Measurements from ENCODE around the gene MED4. TPM values are rescaled to one million over a fixed set of nuclear protein-coding genes. Genes with fewer than 3 reads are reported as not detected.
A peak's percentile ranks its signal among the peaks of the same experiment; 100 is the strongest.

MED4 gene
- total RNA-seq, 3 donors from 2014 or later: 42.0 to 47.6 (median 43.6) TPM

GRCh38 chr13:48131533-48131932 is 36.6 kb upstream of the MED4 start:
- Histone ChIP-seq H3K4me3 (no peak overlapping the region), H3K36me3 (ENCODE audit: low read depth) (no peaks in the 10 kb centered on the region), H3K4me1 (ENCODE audit: low read depth) (no peaks in the 10 kb centered on the region), H3K9me3 (no peaks in the 10 kb centered on the region)
- ATAC-seq (no peak), DNase-seq (no peak)
- intact Hi-C loops (cut with DNase I, micrococcal nuclease): no loop called here
- TF ChIP-seq, protein P1, sequence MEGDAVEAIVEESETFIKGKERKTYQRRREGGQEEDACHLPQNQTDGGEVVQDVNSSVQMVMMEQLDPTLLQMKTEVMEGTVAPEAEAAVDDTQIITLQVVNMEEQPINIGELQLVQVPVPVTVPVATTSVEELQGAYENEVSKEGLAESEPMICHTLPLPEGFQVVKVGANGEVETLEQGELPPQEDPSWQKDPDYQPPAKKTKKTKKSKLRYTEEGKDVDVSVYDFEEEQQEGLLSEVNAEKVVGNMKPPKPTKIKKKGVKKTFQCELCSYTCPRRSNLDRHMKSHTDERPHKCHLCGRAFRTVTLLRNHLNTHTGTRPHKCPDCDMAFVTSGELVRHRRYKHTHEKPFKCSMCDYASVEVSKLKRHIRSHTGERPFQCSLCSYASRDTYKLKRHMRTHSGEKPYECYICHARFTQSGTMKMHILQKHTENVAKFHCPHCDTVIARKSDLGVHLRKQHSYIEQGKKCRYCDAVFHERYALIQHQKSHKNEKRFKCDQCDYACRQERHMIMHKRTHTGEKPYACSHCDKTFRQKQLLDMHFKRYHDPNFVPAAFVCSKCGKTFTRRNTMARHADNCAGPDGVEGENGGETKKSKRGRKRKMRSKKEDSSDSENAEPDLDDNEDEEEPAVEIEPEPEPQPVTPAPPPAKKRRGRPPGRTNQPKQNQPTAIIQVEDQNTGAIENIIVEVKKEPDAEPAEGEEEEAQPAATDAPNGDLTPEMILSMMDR (IDR thresholded peaks at IDR 0.05): no peak

GRCh38 chr13:48126944-48127830 is 32.3 kb upstream of the MED4 start:
- Histone ChIP-seq H3K36me3 (ENCODE audit: low read depth) (no peaks in the 10 kb centered on the region), H3K4me3 (no peak overlapping the region), H3K9me3 (no peaks in the 10 kb centered on the region), H3K4me1 (ENCODE audit: low read depth) (no peaks in the 10 kb centered on the region)
- intact Hi-C loops (cut with DNase I, micrococcal nuclease): loop anchor here (5.0 to 10.0 kb wide), 2 partner anchors 455 to 458 kb away; no protein-coding TSS in a partner anchor
- TF ChIP-seq, protein P1 (IDR thresholded peaks at IDR 0.05): peak; percentile 55
- peak; percentile 88 for ATAC-seq
- DNase-seq: peak in 1 of 3 donors; percentile 47

DNA sequence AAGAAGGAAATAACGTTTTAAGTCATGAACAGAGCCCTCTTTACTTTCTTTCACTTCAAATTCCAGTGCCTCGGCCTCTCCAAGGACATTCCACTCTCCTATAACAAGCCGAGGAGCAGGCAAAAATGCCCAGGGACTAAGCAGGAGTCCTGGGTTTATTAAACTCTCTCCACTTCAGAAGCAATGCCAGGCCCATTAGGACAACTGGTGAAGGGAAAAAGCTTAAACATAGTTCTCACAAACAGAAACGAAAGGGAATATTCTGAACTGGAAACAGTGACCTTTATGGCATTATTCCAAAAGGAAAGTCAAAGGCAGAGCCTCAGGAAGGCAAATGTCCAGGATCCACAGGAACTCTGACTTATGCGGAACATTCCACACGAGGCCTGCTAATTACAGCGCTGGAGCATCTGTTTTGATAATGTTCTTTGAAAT is 30.9 kb upstream of the MED4 start:
- DNase-seq (no peak), ATAC-seq (no peak)
- Histone ChIP-seq H3K4me3 (no peak overlapping the region), H3K36me3 (ENCODE audit: low read depth) (no peaks in the 10 kb centered on the region), H3K9me3 (no peaks in the 10 kb centered on the region), H3K4me1 (ENCODE audit: low read depth) (no peaks in the 10 kb centered on the region)
- TF ChIP-seq, protein P1 (IDR thresholded peaks at IDR 0.05): no peak
- intact Hi-C loops (cut with DNase I, micrococcal nuclease): loop anchor here (5.0 to 10.0 kb wide), 2 partner anchors 456 to 459 kb away; no protein-coding TSS in a partner anchor

DNA sequence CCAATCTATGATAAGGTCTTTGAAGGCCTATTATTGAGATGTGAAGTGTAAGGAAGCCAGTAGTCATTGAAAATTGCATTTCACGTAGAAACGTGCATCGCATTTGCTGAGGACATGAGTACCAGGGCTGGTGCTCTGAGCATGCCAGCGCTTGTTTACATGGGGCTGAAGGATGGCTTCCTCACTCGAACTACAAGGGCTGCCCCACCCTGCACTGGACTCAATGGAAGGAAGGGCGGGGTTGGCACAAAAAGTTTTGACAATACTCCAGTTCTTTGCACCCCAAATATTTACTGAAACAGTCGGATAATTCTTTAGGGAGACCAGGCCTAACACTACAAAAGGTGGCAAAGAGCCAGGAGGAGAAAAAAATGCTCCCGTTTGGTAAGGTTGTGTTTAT is 28.9 kb upstream of the MED4 start:
- no peaks in the 10 kb centered on the region for H3K36me3 ChIP-seq (ENCODE audit: low read depth)
- ATAC-seq: peak; percentile 48
- peak in 1 of 3 donors; percentile 14 for DNase-seq
- intact Hi-C loops (cut with DNase I, micrococcal nuclease): loop anchor here in 1 of 2 donors (10.0 kb wide), 1 partner anchor 461 kb away; no protein-coding TSS in a partner anchor
- H3K4me1 ChIP-seq (ENCODE audit: low read depth): no peaks in the 10 kb centered on the region
- H3K9me3 ChIP-seq: no peaks in the 10 kb centered on the region
- H3K4me3 ChIP-seq: no peak overlapping the region
- TF ChIP-seq, protein P1 (IDR thresholded peaks at IDR 0.05): no peak

DNA sequence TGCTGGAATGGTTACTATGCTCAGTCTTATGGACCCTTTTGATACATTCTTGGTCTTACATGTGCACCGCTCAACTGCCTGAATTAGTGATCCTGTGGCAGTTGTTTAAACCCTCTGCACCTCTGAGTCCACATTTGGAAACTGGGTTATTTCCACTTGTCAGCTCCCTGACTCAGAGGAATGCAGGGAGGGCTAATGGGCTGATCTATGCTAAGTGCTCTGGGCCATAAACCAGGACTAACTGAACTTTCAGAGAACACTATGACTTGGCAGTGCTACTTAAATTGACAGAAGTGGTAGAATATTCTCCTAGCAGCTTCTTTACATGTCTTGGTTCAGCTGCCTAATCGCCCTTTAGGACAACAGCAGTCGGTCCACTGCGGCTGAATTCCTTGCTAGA is 26.8 kb upstream of the MED4 start:
- intact Hi-C loops (cut with DNase I, micrococcal nuclease): loop anchor here in 1 of 2 donors (10.0 kb wide), 1 partner anchor 463 kb away; no protein-coding TSS in a partner anchor
- ATAC-seq: no peak
- no peaks in the 10 kb centered on the region for H3K4me1 ChIP-seq (ENCODE audit: low read depth)

More for the DNA sequence above, 26.8 kb upstream of the MED4 start:
- H3K4me3 ChIP-seq: no peak overlapping the region
- no peak for DNase-seq
- TF ChIP-seq, protein P1 (IDR thresholded peaks at IDR 0.05): no peak
- H3K9me3 ChIP-seq: no peaks in the 10 kb centered on the region
- H3K36me3 ChIP-seq (ENCODE audit: low read depth): no peaks in the 10 kb centered on the region

All from mucosa of descending colon (tissue), 3 donors.